Measurements from ENCODE around the gene GDF9. TPM values are rescaled to one million over a fixed set of nuclear protein-coding genes. Genes with fewer than 3 reads are reported as not detected.

Gene GDF9
- total RNA-seq, 1 experiment from 2014 or later: 0.54 TPM

DNA sequence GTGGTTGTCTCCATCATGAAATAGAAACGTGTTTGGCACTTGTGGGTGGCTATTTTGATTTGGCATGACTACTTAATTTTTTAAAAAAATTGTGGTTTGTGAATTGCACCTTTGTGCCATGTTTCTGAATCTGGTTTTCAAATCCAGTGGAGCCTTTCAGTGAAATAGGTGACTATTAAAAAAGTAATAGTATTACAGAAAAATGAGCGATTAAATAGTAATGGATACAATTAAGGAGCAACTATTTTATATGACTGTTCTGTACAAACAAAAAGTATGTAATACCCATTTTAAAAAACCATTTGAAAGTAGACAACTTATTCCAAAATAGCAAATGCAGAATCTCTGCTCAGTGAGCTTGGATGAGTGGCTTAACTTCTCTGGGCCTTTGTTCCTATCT is 50.2 kb downstream of the GDF9 start:
- no peaks in the 10 kb centered on the region for H3K9me3 ChIP-seq (ENCODE audit: control insufficient read depth, insufficient read depth, low read depth, low read length)
- TF ChIP-seq, protein P1, sequence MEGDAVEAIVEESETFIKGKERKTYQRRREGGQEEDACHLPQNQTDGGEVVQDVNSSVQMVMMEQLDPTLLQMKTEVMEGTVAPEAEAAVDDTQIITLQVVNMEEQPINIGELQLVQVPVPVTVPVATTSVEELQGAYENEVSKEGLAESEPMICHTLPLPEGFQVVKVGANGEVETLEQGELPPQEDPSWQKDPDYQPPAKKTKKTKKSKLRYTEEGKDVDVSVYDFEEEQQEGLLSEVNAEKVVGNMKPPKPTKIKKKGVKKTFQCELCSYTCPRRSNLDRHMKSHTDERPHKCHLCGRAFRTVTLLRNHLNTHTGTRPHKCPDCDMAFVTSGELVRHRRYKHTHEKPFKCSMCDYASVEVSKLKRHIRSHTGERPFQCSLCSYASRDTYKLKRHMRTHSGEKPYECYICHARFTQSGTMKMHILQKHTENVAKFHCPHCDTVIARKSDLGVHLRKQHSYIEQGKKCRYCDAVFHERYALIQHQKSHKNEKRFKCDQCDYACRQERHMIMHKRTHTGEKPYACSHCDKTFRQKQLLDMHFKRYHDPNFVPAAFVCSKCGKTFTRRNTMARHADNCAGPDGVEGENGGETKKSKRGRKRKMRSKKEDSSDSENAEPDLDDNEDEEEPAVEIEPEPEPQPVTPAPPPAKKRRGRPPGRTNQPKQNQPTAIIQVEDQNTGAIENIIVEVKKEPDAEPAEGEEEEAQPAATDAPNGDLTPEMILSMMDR (IDR thresholded peaks at IDR 0.05): no peak
- TF ChIP-seq TCF7L2 (IDR thresholded peaks at IDR 0.05; ENCODE audit: low read depth, low read length) (no peak), SIN3A (IDR thresholded peaks at IDR 0.05; ENCODE audit: borderline replicate concordance, insufficient read depth, low read depth, low read length) (no peak), POLR2AphosphoS5 (IDR thresholded peaks at IDR 0.05; ENCODE audit: low read depth, low read length) (no peak)
- TF ChIP-seq, protein P2, sequence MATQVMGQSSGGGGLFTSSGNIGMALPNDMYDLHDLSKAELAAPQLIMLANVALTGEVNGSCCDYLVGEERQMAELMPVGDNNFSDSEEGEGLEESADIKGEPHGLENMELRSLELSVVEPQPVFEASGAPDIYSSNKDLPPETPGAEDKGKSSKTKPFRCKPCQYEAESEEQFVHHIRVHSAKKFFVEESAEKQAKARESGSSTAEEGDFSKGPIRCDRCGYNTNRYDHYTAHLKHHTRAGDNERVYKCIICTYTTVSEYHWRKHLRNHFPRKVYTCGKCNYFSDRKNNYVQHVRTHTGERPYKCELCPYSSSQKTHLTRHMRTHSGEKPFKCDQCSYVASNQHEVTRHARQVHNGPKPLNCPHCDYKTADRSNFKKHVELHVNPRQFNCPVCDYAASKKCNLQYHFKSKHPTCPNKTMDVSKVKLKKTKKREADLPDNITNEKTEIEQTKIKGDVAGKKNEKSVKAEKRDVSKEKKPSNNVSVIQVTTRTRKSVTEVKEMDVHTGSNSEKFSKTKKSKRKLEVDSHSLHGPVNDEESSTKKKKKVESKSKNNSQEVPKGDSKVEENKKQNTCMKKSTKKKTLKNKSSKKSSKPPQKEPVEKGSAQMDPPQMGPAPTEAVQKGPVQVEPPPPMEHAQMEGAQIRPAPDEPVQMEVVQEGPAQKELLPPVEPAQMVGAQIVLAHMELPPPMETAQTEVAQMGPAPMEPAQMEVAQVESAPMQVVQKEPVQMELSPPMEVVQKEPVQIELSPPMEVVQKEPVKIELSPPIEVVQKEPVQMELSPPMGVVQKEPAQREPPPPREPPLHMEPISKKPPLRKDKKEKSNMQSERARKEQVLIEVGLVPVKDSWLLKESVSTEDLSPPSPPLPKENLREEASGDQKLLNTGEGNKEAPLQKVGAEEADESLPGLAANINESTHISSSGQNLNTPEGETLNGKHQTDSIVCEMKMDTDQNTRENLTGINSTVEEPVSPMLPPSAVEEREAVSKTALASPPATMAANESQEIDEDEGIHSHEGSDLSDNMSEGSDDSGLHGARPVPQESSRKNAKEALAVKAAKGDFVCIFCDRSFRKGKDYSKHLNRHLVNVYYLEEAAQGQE (IDR thresholded peaks at IDR 0.05; ENCODE audit: insufficient read depth in 1 of 2, low read depth in 2 of 2, low read length in 1 of 2): no peak
- DNase-seq (ENCODE audit: low read depth, low spot score): no peak
- no peaks in the 10 kb centered on the region for H3K36me3 ChIP-seq (ENCODE audit: control insufficient read depth, insufficient read depth, low read length)
- H3K4me1 ChIP-seq (ENCODE audit: control insufficient read depth, insufficient read depth, low read length): peaks cover 17% of the 10 kb centered on the region
- intact Hi-C loops (cut with micrococcal nuclease; ENCODE audit: unreplicated experiment): loop anchor here (10.0 kb wide), 2 partner anchors 61 to 291 kb away; no protein-coding TSS in a partner anchor
- no peak overlapping the region for H3K27ac ChIP-seq (ENCODE audit: low read length)
- peaks cover 10% of the 10 kb centered on the region for H3K27me3 ChIP-seq (ENCODE audit: control insufficient read depth, insufficient read depth, low read length)
- BruUV-seq (replicated peaks): no TSS peak
- H3K4me3 ChIP-seq (ENCODE audit: low read depth in 2 of 2, low read length in 2 of 2): no peak overlapping the region
- no peak for ATAC-seq
- ChIA-PET POLR2A (no interaction called here), CTCF (no interaction called here)
- in situ Hi-C loops (cut with HindIII; ENCODE audit: low pct_unique_long_range_greater_than_20kb, low sequenced_read_pairs): no loop called here

DNA sequence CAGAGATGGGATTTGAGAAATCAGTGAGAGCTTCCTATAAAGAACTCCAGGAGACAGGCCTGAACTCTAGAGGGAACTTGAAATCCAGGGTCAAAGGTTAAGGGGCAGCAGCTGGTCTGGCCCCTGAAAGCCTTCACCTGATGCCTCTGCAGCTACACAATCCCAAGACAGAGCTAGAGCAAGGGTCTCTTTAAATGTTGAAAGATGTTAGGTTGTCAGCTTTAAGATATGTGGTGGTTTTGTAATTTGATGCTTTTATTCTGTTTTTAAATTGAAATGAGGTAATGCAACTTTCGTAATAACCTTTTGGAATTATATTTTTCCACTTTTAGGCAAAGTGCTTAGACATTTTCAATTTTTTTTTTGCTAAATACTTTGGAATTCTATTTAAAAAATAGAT is 50.8 kb downstream of the GDF9 start:
- intact Hi-C loops (cut with micrococcal nuclease; ENCODE audit: unreplicated experiment) (loop anchor here (10.0 kb wide), 2 partner anchors 61 to 291 kb away; no protein-coding TSS in a partner anchor), in situ Hi-C loops (cut with HindIII; ENCODE audit: low pct_unique_long_range_greater_than_20kb, low sequenced_read_pairs) (no loop called here)
- H3K9me3 ChIP-seq (ENCODE audit: control insufficient read depth, insufficient read depth, low read depth, low read length): no peaks in the 10 kb centered on the region
- H3K4me1 ChIP-seq (ENCODE audit: control insufficient read depth, insufficient read depth, low read length): peaks cover 10% of the 10 kb centered on the region
- ATAC-seq (no peak), DNase-seq (ENCODE audit: low read depth, low spot score) (no peak)
- no peak overlapping the region for H3K27ac ChIP-seq (ENCODE audit: low read length)
- peaks cover 10% of the 10 kb centered on the region for H3K27me3 ChIP-seq (ENCODE audit: control insufficient read depth, insufficient read depth, low read length)
- POLR2A ChIA-PET: no interaction called here
- TF ChIP-seq, protein P2 (IDR thresholded peaks at IDR 0.05; ENCODE audit: insufficient read depth in 1 of 2, low read depth in 2 of 2, low read length in 1 of 2): no peak
- no peak for TF ChIP-seq POLR2AphosphoS5 (IDR thresholded peaks at IDR 0.05; ENCODE audit: low read depth, low read length)
- no peak for TF ChIP-seq TCF7L2 (IDR thresholded peaks at IDR 0.05; ENCODE audit: low read depth, low read length)
- TF ChIP-seq, protein P1 (IDR thresholded peaks at IDR 0.05): no peak
- no peak for TF ChIP-seq SIN3A (IDR thresholded peaks at IDR 0.05; ENCODE audit: borderline replicate concordance, insufficient read depth, low read depth, low read length)
- CTCF ChIA-PET: no interaction called here
- no TSS peak for BruUV-seq (replicated peaks)
- no peak overlapping the region for H3K4me3 ChIP-seq (ENCODE audit: low read depth in 2 of 2, low read length in 2 of 2)
- no peaks in the 10 kb centered on the region for H3K36me3 ChIP-seq (ENCODE audit: control insufficient read depth, insufficient read depth, low read length)
